A549 (cell line): ENCODE measurements around the gene BID. TPM values are rescaled to one million over a fixed set of nuclear protein-coding genes. Genes with fewer than 3 reads are reported as not detected.

Experiments
- ATAC-seq, 2 experiments: fragments of 200-7000 bp in 1 of 2; fragments of >200 bp in 1 of 2; cut with Nextera tagmentation in 1 of 2; cut with Tn5 transposase in 1 of 2; 3 replicates each; pipeline versions ENCODE4 v1.8.0 to v1.9.1; 2018 to 2020; ENCODE audit warnings: mild to moderate bottlenecking in 1 of 2, moderate library complexity in 1 of 2
- CTCF ChIA-PET: fragments of 300-600 bp; sonication (Branson Sonifier 250); formaldehyde crosslinking; extraction: SDS; loops from one replicate; lab custom pipeline; 2021; ENCODE audit warnings: antibody characterized with exemption, inconsistent platforms; lab: Yijun Ruan, JAX
- POLR2A ChIA-PET: fragments of 350-600 bp; formaldehyde crosslinking; extraction: SDS; loops from one replicate; lab custom pipeline; 2021; ENCODE audit warnings: antibody characterized with exemption, inconsistent platforms; lab: Yijun Ruan, JAX
- DNase-seq, 2 experiments: peaks; one replicate each; pipeline versions ENCODE4 v3.0.0 to v3.0.0-alpha.2; 2011 to 2016; ENCODE audit warnings: low read depth in 1 of 2, low spot score in 1 of 2
- FAIRE-seq: peaks from 2 replicates; lab custom pipeline; 2011; peaks lifted over from hg19 to GRCh38; lab: Jason Lieb, UNC
- H3K27ac ChIP-seq, 2 experiments: fragments of >200 bp; sonication (Bioruptor Twin); formaldehyde crosslinking; 3 replicates each; pipeline ENCODE4 v1.5.1; 2016 to 2017
- H3K4me1 ChIP-seq: fragments of >200 bp; sonication (Bioruptor Twin); formaldehyde crosslinking; 3 replicates; pipeline ENCODE4 v1.6.1; 2016
- H3K4me2 ChIP-seq: fragments of >200 bp; sonication (Bioruptor Twin); formaldehyde crosslinking; 3 replicates; pipeline ENCODE4 v1.6.1; 2016
- H3K4me3 ChIP-seq: fragments of >200 bp; sonication (Bioruptor Twin); formaldehyde crosslinking; 3 replicates; pipeline ENCODE4 v1.5.1; 2016
- H3K9me3 ChIP-seq: fragments of >200 bp; sonication (Bioruptor Twin); formaldehyde crosslinking; 3 replicates; pipeline ENCODE4 v1.6.1; 2016
- ATOH8 ChIP-seq: fragments of 250-450 bp; sonication (Bioruptor Pico); IDR thresholded peaks from 2 replicates; pipeline ENCODE4 v1.5.0; 2020; ENCODE audit warnings: low read depth, mild to moderate bottlenecking, moderate library complexity
- CEBPB ChIP-seq, 2 experiments: fragments of >200 bp in 1 of 2; sonication (Bioruptor Twin) in 1 of 2; formaldehyde crosslinking in 1 of 2; IDR thresholded peaks; 2 replicates each; pipeline ENCODE4 v1.6.1; 2012 to 2016
- CHD2 ChIP-seq: fragments of 150-350 bp; IDR thresholded peaks from 2 replicates; pipeline ENCODE4 v1.6.1; 2014; ENCODE audit warnings: low read length; ENCODE audit not compliant: partially characterized antibody
- E2F6 ChIP-seq: IDR thresholded peaks from 2 replicates; pipeline ENCODE4 v1.6.1; 2012; ENCODE audit warnings: low read depth, borderline replicate concordance
- EHMT2 ChIP-seq: fragments of 200-600 bp; sonication (generic); IDR thresholded peaks from 2 replicates; pipeline ENCODE4 v1.6.1; 2016; ENCODE audit warnings: antibody characterized with exemption, low read depth, mild to moderate bottlenecking, moderate library complexity
- ELK1 ChIP-seq: fragments of 150-350 bp; IDR thresholded peaks from 2 replicates; pipeline ENCODE4 v1.6.1; 2014; ENCODE audit warnings: low read depth, mild to moderate bottlenecking, low read length
- EP300 ChIP-seq, 2 experiments: fragments of >200 bp; sonication (Bioruptor Twin); formaldehyde crosslinking; IDR thresholded peaks; 2 replicates in 1 of 2; 3 replicates in 1 of 2; pipeline ENCODE4 v1.6.1; 2016 to 2017
- ESRRA ChIP-seq: fragments of 150-350 bp; IDR thresholded peaks from 2 replicates; pipeline ENCODE4 v1.6.1; 2014; ENCODE audit warnings: mild to moderate bottlenecking, low read length, borderline replicate concordance
- FOSL2 ChIP-seq, 2 experiments: fragments of 450-650 bp in 1 of 2; fragments of >200 bp in 1 of 2; sonication (Bioruptor Twin) in 1 of 2; formaldehyde crosslinking; IDR thresholded peaks; 2 replicates each; pipeline versions ENCODE4 v1.5.0 to v1.6.1; 2016 to 2020; ENCODE audit warnings: mild to moderate bottlenecking in 1 of 2, moderate library complexity in 1 of 2
- GATA3 ChIP-seq: IDR thresholded peaks from 2 replicates; pipeline ENCODE4 v1.6.1; 2012; ENCODE audit warnings: borderline replicate concordance
- HES2 ChIP-seq: fragments of >200 bp; sonication (Bioruptor Twin); formaldehyde crosslinking; IDR thresholded peaks from 2 replicates; pipeline ENCODE4 v1.6.1; 2016
- HEYL ChIP-seq: fragments of 250-450 bp; sonication (Bioruptor Pico); IDR thresholded peaks from 2 replicates; pipeline ENCODE4 v1.8.0; 2021; ENCODE audit warnings: mild to moderate bottlenecking, moderate library complexity
- HOXA7 ChIP-seq: fragments of 250-450 bp; sonication (Bioruptor Pico); IDR thresholded peaks from 2 replicates; pipeline ENCODE4 v1.5.0; 2020; ENCODE audit warnings: mild to moderate bottlenecking, moderate library complexity
- JUN ChIP-seq, 2 experiments: fragments of >200 bp; sonication (Bioruptor Twin); formaldehyde crosslinking; IDR thresholded peaks; 2 replicates in 1 of 2; 3 replicates in 1 of 2; pipeline ENCODE4 v1.6.1; 2016 to 2017
- JUNB ChIP-seq: fragments of >200 bp; sonication (Bioruptor Twin); formaldehyde crosslinking; IDR thresholded peaks from 2 replicates; pipeline ENCODE4 v1.6.1; 2016
- KDM1A ChIP-seq: fragments of 200-600 bp; sonication (generic); IDR thresholded peaks from 2 replicates; pipeline ENCODE4 v1.6.1; 2016; ENCODE audit warnings: low read depth, mild to moderate bottlenecking
- MAX ChIP-seq: IDR thresholded peaks from 2 replicates; pipeline ENCODE4 v1.6.1; 2012
- MAZ ChIP-seq: fragments of 150-350 bp; IDR thresholded peaks from 2 replicates; pipeline ENCODE4 v1.6.1; 2014; ENCODE audit warnings: antibody characterized with exemption, low read depth, low read length, borderline replicate concordance
- NPAS2 ChIP-seq: fragments of 250-450 bp; sonication (Bioruptor Pico); IDR thresholded peaks from 2 replicates; pipeline ENCODE4 v1.8.0; 2022; ENCODE audit warnings: mild to moderate bottlenecking, moderate library complexity, borderline replicate concordance
- POLR2A ChIP-seq: IDR thresholded peaks from 2 replicates; pipeline ENCODE4 v1.6.1; 2012; ENCODE audit warnings: mild to moderate bottlenecking, low read length
- RAD21 ChIP-seq, 2 experiments: fragments of >200 bp in 1 of 2; sonication (Bioruptor Twin) in 1 of 2; formaldehyde crosslinking in 1 of 2; IDR thresholded peaks in 1 of 2; conservative IDR thresholded peaks in 1 of 2; 2 replicates in 1 of 2; 3 replicates in 1 of 2; pipeline ENCODE4 v1.6.1; 2012 to 2018; ENCODE audit warnings: inconsistent platforms in 1 of 2
- RCOR1 ChIP-seq: fragments of 150-350 bp; IDR thresholded peaks from 2 replicates; pipeline ENCODE4 v1.6.1; 2014; ENCODE audit warnings: antibody characterized with exemption, low read length, low read depth
- REST ChIP-seq: fragments of 200-600 bp; sonication (generic); IDR thresholded peaks from 2 replicates; pipeline ENCODE4 v1.6.1; 2016; ENCODE audit warnings: antibody characterized with exemption, mild to moderate bottlenecking, moderate library complexity
- RFX5 ChIP-seq: fragments of 450-650 bp; IDR thresholded peaks from 2 replicates; pipeline ENCODE4 v1.7.1; 2014; ENCODE audit warnings: antibody characterized with exemption, mild to moderate bottlenecking, moderate library complexity
- TFCP2L1 ChIP-seq: fragments of 250-450 bp; sonication (Bioruptor Pico); IDR thresholded peaks from 2 replicates; pipeline ENCODE4 v1.5.0; 2021; ENCODE audit warnings: mild to moderate bottlenecking
- TP53 ChIP-seq: fragments of 250-450 bp; sonication (Bioruptor Pico); IDR thresholded peaks from 2 replicates; pipeline ENCODE4 v1.5.0; 2021; ENCODE audit warnings: mild to moderate bottlenecking, moderate library complexity
- USF2 ChIP-seq: fragments of 450-650 bp; IDR thresholded peaks from 2 replicates; pipeline ENCODE4 v1.6.1; 2014; ENCODE audit warnings: antibody characterized with exemption
- ZC3H11A ChIP-seq: fragments of 450-650 bp; IDR thresholded peaks from 2 replicates; pipeline ENCODE4 v1.6.1; 2014; ENCODE audit warnings: antibody characterized with exemption, mild to moderate bottlenecking
- ZNF302 ChIP-seq: fragments of 250-450 bp; sonication (Bioruptor Pico); IDR thresholded peaks from 2 replicates; pipeline ENCODE4 v1.9.0; 2021; ENCODE audit warnings: inconsistent platforms, mild to moderate bottlenecking, moderate library complexity
- WGBS: methylation state at CpG from one replicate; pipeline ENCODE4 v1.1.6; 2017; ENCODE audit errors: missing lambda C conversion rate; 5-methylcytosine and 5-hydroxymethylcytosine counted together
- polyA plus RNA-seq, 4 experiments: library from polyadenylated mRNA; depleted of rRNA in 3 of 4; stranded (reverse); fragments of >200 nt; fragmentation: RNase III in 1 of 4; extraction: RNeasy Plus Mini Kit Qiagen cat#74134 plus additional on column Dnase treatment in 1 of 4; gene quantifications; 2 replicates in 3 of 4; 3 replicates in 1 of 4; pipeline ENCODE4 v1.2.3, GENCODE V29; 2011 to 2017

BID gene
- polyA plus RNA-seq, 2 of the 4 experiments (the other 2 are of a cell fraction), result 50.8 to 56.6 TPM

- FAIRE-seq (no peak), DNase-seq (no peak), ATAC-seq (no peak)
- Histone ChIP-seq H3K4me2 (no peak overlapping the region; the same call in 2 of the 3 replicates), H3K4me1 (peaks cover 27% of the 10 kb centered on the region), H3K4me3 (no peak overlapping the region), H3K9me3 (no peaks in the 10 kb centered on the region), H3K27ac (peak overlapping the region; percentile 83 to 87)
- 97% methylated on average over 7 of the region's 7 CpGs for WGBS
- POLR2A ChIA-PET, result no interaction called here
- CTCF ChIA-PET, result interaction anchor here (1.2 to 1.4 kb wide), 2 partner anchors 34 to 147 kb away, joined by 3 to 7 read pairs; no protein-coding TSS in a partner anchor
- TF ChIP-seq POLR2A (no peak), ELK1 (no peak), FOSL2 (IDR thresholded peaks at IDR 0.05) (no peak), FOSL2 (CRISPR knock-in tag; IDR thresholded peaks at IDR 0.05) (no peak), MAZ (no peak), CHD2 (no peak), JUN (IDR thresholded peaks at IDR 0.05) (no peak), RFX5 (no peak), HEYL (CRISPR knock-in tag) (no peak), TP53 (CRISPR knock-in tag) (no peak), HES2 (no peak), MAX (no peak), ESRRA (no peak), E2F6 (no peak), RCOR1 (no peak), JUNB (no peak), KDM1A (no peak), EP300 (IDR thresholded peaks at IDR 0.05) (no peak), NPAS2 (no peak), REST (no peak)
Observed at GRCh38 chr22:17705546-17705945, 68.7 kb downstream of the BID start.

- Histone ChIP-seq H3K4me3 (no peak overlapping the region), H3K4me1 (peaks cover 33% of the 10 kb centered on the region), H3K27ac (0 out of 6 replicates have a peak overlapping the region, but pooled peaks of 1 of the 2 experiments have one; percentile 14), H3K9me3 (no peaks in the 10 kb centered on the region), H3K4me2 (no peak overlapping the region)
- ATAC-seq (no peak), FAIRE-seq (no peak), DNase-seq (no peak)
- WGBS, result 97% methylated on average over 2 of the region's 2 CpGs
- ChIA-PET CTCF (interaction anchor here (0.8 kb wide), 1 partner anchor 11 kb away, joined by 3 read pairs; no protein-coding TSS in a partner anchor), POLR2A (no interaction called here)
- TF ChIP-seq RAD21 (conservative IDR thresholded peaks at IDR 0.05 in 1 of 2, IDR thresholded peaks at IDR 0.05 in 1 of 2), result no peak
- no peak for TF ChIP-seq ZNF302 (CRISPR knock-in tag)
- TF ChIP-seq ATOH8 (CRISPR knock-in tag), result no peak
- no peak for TF ChIP-seq USF2
- TF ChIP-seq ZC3H11A, result no peak
- no peak for TF ChIP-seq CEBPB (IDR thresholded peaks at IDR 0.05)
- no peak for TF ChIP-seq JUN (IDR thresholded peaks at IDR 0.05)
- no peak for TF ChIP-seq GATA3
- TF ChIP-seq JUNB, result no peak
- no peak for TF ChIP-seq HES2
- no peak for TF ChIP-seq TP53 (CRISPR knock-in tag)
- no peak for TF ChIP-seq POLR2A
- no peak for TF ChIP-seq EHMT2
- TF ChIP-seq TFCP2L1 (CRISPR knock-in tag), result no peak
- no peak for TF ChIP-seq HOXA7
- no peak for TF ChIP-seq ELK1
Observed at GRCh38 chr22:17703811-17704210, 70.5 kb downstream of the BID start.
